ENCODE measurements around the gene CD300LF.

Gene CD300LF

DNA sequence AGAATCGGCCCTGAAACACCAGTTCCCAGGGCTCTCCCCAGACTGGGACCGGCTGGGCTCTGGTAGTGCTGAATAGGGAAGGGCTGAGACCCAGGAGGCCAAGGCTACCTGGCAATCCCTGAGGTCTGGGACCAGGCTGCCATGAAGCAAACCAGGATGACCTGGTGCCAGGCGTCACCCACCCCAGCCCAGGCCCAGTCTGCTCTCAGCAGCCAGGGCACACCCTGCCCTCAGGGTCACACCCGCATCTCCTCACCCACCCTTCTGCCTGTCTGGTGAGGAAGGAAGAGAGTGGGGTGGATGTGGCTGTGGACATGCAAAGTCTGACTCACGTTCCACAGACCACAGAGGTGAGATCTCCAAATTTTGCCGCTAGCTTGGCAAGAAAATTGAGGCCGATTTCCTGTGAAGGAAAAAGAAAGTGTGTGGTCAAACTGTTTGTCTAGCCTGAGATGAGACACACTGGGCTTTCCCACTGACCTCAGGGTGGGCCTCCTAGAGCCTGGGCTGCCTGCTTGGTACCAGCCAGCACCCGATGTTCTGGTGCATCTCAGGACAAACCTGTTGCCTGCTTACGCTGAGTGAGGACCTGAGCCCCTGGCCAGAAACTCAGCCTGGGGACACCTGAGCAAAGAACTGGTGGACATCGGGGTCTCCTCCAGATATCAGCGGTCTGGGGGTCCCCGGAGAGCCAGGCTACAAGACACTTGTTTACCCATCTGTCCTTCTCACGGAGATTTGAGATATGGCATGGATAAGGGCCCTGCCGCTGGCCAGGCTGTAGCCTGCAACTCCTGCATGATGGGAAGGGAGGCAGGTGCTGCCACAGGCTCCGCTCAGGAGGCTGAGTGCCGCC is 18.0 kb upstream of the CD300LF start:
- in situ Hi-C loops (cut with MboI; ENCODE audit: low sequenced_read_pairs), result no loop called here

- in situ Hi-C loops (cut with MboI; ENCODE audit: low sequenced_read_pairs), result no loop called here
Observed at GRCh38 chr17:74729866-74730265, 17.1 kb upstream of the CD300LF start.

DNA sequence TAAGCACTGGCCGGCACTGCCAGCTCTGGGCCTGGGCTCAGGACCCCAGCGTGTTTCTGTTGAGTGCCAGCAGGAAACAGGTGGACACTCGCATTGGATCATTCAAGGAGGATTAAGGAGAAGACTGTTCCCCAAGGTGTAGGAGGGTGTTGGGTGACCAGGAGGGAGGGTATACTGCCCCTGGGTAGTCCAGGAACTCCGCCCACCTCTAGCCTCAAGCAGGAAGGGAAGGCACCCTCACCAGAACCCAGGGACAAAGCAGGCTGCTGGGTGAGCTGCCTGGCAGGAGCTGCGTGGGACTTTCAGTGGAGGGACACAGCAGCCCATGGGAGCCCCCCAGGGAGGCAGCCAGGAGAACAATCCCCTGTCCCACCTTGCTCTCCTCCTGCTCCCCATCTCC is 16.6 kb upstream of the CD300LF start:
- in situ Hi-C loops (cut with MboI; ENCODE audit: low sequenced_read_pairs), result no loop called here

DNA sequence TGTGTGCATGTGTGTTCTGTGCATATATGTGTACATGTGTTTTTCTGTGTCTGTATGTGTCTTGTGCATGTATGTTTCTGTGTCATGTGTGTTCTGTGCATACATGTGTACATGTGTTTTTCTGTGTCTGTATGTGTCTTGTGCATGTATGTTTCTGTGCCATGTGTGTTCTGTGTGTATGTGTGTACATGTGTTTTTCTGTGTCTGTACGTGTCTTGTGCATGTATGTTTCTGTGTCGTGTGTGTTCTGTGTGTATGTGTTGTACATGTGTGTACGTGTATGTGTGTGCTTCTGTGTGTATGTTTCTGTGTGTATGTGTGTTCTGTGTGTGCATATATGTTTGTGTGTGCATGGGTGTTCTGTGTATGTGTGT is 16.0 kb upstream of the CD300LF start:
- in situ Hi-C loops (cut with MboI; ENCODE audit: low sequenced_read_pairs), result no loop called here

- in situ Hi-C loops (cut with MboI; ENCODE audit: low sequenced_read_pairs), result no loop called here
Observed at GRCh38 chr17:74728033-74728701, 15.4 kb upstream of the CD300LF start.

DNA sequence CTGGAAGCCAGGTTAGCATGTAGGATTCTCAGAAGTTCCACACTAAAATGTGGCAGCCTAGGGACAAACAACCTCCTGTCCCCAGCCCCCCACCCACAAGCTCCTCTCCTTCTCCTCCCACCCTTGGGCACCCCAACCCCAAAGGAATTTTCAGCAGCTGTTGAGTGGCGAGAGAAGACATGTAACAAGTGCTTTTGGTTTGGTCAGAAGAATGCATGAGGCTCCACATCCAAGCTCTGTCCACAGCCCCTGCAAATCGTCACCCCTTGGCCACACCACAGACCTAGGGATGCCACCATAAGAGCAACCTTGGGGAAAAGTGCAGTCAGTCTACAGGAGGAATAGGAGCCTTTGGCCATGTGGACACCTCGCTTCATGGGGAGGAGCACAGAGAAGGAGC is 12.4 kb upstream of the CD300LF start:
- in situ Hi-C loops (cut with MboI; ENCODE audit: low sequenced_read_pairs), result no loop called here

DNA sequence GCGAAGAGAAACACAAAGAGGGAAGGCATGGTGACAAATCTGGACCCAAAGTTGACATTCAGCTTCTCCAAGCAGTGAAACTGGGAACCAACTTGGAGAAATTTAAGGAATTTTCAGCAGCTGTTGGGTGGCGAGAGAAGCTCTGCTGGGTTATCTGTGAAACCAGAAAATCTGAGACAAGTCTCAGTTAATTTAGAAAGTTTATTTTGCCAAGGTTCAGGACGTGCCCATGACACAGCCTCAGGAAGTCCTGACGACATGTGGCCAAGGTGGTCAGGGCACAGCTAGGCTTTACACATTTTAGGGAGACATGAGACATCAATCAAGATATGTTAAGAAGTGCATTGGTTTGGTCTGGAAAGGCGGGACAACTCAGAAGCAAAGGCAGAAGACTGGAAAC is 11.2 kb upstream of the CD300LF start:
- in situ Hi-C loops (cut with MboI; ENCODE audit: low sequenced_read_pairs), result no loop called here

DNA sequence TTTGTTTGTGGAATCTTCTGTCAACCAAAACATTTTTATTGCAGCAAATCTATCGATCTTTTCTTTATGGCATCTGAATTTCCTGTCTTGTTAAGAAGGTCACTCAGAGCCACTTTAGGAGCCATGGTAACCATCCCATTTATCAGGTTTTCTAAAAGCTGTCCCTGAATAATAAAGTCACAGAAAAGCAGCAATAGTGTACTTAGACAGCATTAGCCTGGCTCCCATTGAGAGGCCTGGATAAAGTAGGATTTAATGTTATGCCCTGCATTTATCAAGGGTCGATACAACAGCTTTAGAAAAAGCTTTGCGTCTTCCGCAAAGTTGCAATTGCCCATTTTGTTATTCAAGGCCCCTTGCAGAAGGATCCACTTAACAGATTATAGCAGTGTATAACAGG is 10.1 kb upstream of the CD300LF start:
- in situ Hi-C loops (cut with MboI; ENCODE audit: low sequenced_read_pairs), result no loop called here

DNA sequence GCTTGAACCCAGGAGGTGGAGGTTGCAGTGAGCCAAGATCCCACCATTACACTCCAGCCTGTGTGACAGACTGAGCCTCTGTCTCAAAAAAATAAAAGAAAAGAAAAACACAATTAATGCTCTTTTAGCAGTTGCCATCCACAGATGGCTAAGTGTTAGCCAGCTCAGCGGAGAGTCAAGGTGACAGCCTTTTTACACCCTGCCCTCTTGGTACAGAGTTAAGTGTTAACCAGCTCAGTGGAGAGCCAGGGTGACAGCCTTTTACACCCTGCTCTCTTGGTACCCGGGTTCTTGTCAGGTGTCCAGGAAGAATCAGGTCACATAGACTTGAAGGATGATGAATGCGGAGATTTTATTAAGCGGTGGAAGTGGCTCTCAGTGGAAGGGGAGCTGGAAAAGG is 7.8 kb upstream of the CD300LF start:
- in situ Hi-C loops (cut with MboI; ENCODE audit: low sequenced_read_pairs), result no loop called here

GRCh38 chr17:74715144-74715543 is 2.4 kb upstream of the CD300LF start:
- in situ Hi-C loops (cut with MboI; ENCODE audit: low sequenced_read_pairs), result no loop called here

- in situ Hi-C loops (cut with MboI; ENCODE audit: low sequenced_read_pairs), result no loop called here
Observed at GRCh38 chr17:74713171-74713755, 540 bp upstream of the CD300LF start.

DNA sequence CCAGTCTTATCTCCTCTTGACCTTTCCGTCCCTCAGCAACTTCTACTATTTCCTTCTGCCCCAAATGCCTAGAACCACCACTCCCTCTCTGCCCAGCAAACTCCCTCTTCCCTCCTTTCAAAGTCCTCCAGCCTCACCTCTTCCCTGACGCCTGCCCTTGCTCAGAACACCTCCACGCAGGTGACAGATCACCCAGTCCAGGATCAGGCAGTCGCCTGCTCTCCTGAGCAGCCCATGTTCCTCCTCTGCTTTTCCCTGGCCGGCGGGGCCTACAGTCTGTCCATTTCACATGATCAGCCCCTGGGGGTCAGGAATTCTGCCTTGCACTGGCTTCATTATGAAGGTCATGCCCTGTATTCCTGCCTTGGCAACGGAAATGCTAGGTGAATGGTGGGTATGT is 422 bp downstream of the CD300LF start:
- in situ Hi-C loops (cut with MboI; ENCODE audit: low sequenced_read_pairs), result no loop called here

DNA sequence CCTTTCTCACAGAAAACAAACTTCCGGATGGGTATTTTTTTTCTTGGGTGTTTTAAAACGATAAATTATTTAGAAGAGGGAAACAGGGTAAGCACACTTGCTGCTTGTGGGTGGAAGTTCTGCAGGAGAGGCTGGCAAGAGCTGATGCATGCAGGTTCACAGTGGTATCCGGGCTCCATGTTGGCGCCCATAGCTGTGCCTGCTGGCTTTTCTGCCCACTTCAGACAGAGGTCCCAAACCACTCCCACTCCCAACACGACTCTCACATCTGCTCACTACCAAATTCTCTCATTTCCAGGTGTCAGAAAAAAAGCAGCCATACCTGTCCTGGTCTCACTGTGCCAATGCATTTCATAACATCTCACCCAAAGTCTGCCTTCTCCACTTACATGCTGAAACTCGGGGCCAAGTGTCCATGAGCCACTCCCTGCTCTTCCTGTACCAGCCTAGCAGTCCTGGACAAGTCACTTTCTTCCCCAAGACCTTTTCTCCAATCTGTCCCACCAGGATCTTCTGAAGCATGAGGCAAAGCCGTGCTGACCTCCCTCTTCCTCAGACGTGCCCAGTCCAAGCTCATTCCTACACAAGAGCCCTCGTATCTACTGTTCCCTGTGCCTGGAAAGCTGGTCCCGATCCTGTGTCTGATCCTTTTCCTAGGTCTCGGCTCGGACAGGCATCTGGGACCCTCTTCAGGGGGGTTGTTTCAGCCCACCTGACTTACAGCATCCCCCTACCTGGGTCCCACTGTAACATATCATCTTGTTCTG is 1.5 kb downstream of the CD300LF start:
- in situ Hi-C loops (cut with MboI; ENCODE audit: low sequenced_read_pairs), result no loop called here

GRCh38 chr17:74704544-74704943 is 8.2 kb downstream of the CD300LF start:
- in situ Hi-C loops (cut with MboI; ENCODE audit: low sequenced_read_pairs), result no loop called here

DNA sequence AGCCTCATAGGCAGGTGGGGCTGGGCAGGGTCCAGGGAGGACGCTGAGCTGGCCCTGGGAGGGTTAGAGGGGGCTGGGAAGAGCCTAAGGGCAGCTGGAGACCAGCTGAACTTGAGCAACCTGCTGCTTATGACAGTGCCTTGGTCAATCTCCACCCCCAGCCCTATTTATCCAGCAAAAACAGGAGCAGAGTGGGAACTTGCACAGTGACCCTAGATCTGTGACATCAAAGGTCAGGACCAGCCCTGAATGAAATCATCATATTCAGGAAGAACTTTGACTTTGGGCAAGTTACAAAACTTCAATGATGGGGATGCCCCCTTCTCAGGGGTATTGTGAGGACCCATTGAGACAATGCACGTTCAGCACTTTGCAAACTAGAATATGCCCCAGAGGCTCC is 9.4 kb downstream of the CD300LF start:
- in situ Hi-C loops (cut with MboI; ENCODE audit: low sequenced_read_pairs), result no loop called here

GRCh38 chr17:74702116-74702871 is 10.4 kb downstream of the CD300LF start:
- in situ Hi-C loops (cut with MboI; ENCODE audit: low sequenced_read_pairs), result no loop called here

DNA sequence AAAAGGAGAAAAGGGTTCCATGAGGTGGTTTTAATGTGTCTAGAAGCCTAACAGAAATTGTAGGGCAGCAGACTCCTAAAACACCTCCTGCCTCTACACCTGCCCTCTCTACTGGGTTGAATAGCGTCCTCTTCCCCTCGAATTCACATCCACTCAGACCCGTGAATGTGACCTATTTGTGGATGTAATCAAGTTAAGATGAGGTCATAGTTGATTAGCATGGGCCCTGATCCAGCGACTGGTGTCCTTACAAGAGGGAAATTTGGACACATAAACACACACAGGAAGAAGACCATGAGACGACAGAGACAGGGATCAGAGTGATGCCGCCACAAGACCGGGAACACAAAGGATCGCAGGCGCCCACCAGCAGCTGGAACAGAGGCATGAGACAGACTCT is 13.5 kb downstream of the CD300LF start:
- in situ Hi-C loops (cut with MboI; ENCODE audit: low sequenced_read_pairs), result no loop called here

GRCh38 chr17:74698069-74698468 is 14.7 kb downstream of the CD300LF start:
- in situ Hi-C loops (cut with MboI; ENCODE audit: low sequenced_read_pairs), result no loop called here

DNA sequence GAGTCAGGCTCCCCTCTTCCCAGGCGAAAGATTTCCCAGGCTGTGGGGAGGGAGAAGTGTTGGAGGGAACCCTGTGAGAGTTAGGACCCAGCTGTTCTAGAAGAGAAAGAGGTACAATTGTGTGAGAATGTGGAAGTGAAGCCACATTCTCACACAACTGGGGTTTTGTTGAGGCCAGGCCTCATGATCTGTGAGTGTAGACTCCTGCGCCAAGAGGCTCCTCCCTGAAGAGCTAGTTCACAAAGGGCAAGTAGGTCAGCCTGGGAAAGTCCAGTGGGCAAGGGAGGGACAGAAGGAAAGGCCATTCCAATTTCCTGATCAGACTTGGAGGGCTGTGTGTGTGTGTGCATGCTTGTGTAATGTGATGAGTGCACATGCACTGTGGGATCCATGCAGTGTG is 15.2 kb downstream of the CD300LF start:
- in situ Hi-C loops (cut with MboI; ENCODE audit: low sequenced_read_pairs), result no loop called here

GRCh38 chr17:74695629-74696028 is 17.1 kb downstream of the CD300LF start:
- in situ Hi-C loops (cut with MboI; ENCODE audit: low sequenced_read_pairs), result no loop called here

DNA sequence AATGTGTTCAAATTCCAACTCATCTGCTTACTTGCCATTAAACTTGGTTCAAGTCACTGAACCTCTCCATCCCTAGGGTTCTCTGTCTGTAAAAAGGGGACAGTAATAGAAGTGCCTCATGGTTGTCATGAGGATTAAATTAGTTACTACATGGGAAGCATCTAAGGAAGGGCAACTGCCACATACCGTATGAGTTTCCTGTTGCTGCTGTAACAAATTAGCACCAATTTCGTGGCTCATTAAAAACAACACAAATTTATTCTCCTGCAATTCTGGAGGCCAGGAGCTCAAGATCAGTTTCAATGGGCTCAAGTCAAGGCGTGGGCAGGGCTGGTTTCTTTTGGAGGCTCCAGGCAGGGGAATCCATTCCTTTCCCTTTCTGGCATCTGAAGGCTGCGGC is 18.6 kb downstream of the CD300LF start:
- in situ Hi-C loops (cut with MboI; ENCODE audit: low sequenced_read_pairs), result no loop called here

All from hTERT RPE-1 (cell line).